HEK293T (cell line): Measurements from ENCODE around the gene PRSS57.

Experiments
- ARNT ChIP-seq: fragments of 450-650 bp; IDR thresholded peaks from 2 replicates; pipeline ENCODE4 v1.6.1; 2017; ENCODE audit warnings: mild to moderate bottlenecking
- BHLHE40 ChIP-seq: fragments of 450-650 bp; IDR thresholded peaks from 2 replicates; pipeline ENCODE4 v1.6.1; 2016; ENCODE audit warnings: mild to moderate bottlenecking, moderate library complexity, borderline replicate concordance
- ELF4 ChIP-seq: fragments of 450-650 bp; IDR thresholded peaks from 2 replicates; pipeline ENCODE4 v1.6.1; 2017; ENCODE audit warnings: antibody characterized with exemption
- FOXA1 ChIP-seq: fragments of 450-650 bp; IDR thresholded peaks from 2 replicates; pipeline ENCODE4 v1.6.1; 2016; ENCODE audit warnings: mild to moderate bottlenecking
- FOXK2 ChIP-seq: fragments of 450-650 bp; IDR thresholded peaks from 2 replicates; pipeline ENCODE4 v1.6.1; 2016; ENCODE audit warnings: mild to moderate bottlenecking
- FOXM1 ChIP-seq: fragments of 450-650 bp; IDR thresholded peaks from 2 replicates; pipeline ENCODE4 v1.6.1; 2017; ENCODE audit warnings: mild to moderate bottlenecking, borderline replicate concordance
- L3MBTL2 ChIP-seq: fragments of 450-650 bp; conservative IDR thresholded peaks from 2 replicates; pipeline ENCODE4 v1.6.1; 2016; ENCODE audit warnings: mild to moderate bottlenecking
- NFRKB ChIP-seq: fragments of 450-650 bp; IDR thresholded peaks from 2 replicates; pipeline ENCODE4 v1.6.1; 2016; ENCODE audit warnings: mild to moderate bottlenecking, moderate library complexity
- SP1 ChIP-seq: fragments of 450-650 bp; IDR thresholded peaks from 2 replicates; pipeline ENCODE4 v1.6.1; 2017
- SUZ12 ChIP-seq: fragments of 450-650 bp; IDR thresholded peaks from 2 replicates; pipeline ENCODE4 v1.6.1; 2016; ENCODE audit warnings: mild to moderate bottlenecking
- TARDBP ChIP-seq: fragments of 450-650 bp; IDR thresholded peaks from 2 replicates; pipeline ENCODE4 v1.6.1; 2016
- ZNF384 ChIP-seq: fragments of 450-650 bp; IDR thresholded peaks from 2 replicates; pipeline ENCODE4 v1.6.1; 2016
- TF ChIP-seq, protein P1 (sequence below): fragments of 450-650 bp; IDR thresholded peaks from 2 replicates; pipeline ENCODE4 v1.6.1; 2016

- TF ChIP-seq TARDBP (no peak), BHLHE40 (no peak), SUZ12 (no peak), SP1 (no peak), ARNT (no peak), FOXM1 (no peak), ELF4 (no peak), FOXA1 (no peak), ZNF384 (no peak), L3MBTL2 (no peak), NFRKB (no peak), FOXK2 (no peak)
- TF ChIP-seq, protein P1, sequence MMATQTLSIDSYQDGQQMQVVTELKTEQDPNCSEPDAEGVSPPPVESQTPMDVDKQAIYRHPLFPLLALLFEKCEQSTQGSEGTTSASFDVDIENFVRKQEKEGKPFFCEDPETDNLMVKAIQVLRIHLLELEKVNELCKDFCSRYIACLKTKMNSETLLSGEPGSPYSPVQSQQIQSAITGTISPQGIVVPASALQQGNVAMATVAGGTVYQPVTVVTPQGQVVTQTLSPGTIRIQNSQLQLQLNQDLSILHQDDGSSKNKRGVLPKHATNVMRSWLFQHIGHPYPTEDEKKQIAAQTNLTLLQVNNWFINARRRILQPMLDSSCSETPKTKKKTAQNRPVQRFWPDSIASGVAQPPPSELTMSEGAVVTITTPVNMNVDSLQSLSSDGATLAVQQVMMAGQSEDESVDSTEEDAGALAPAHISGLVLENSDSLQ = no peak
Measured at GRCh38 chr19:676339-677105, 18.7 kb downstream of the PRSS57 start, which contains the start of gene FSTL3.
